Measurements from ENCODE around the gene PPP2R2B.

Gene PPP2R2B

GRCh38 chr5:146821732-146822131 lies 56.8 kb downstream of the PPP2R2B start:
- no peak for DNase-seq

- DNase-seq, result no peak
These were observed 57.6 kb downstream of the PPP2R2B start for GRCh38 chr5:146820987-146821386.

GRCh38 chr5:146818822-146819221 lies 59.7 kb downstream of the PPP2R2B start:
- no peak for DNase-seq

- no peak for DNase-seq
These were observed 60.6 kb downstream of the PPP2R2B start for GRCh38 chr5:146817973-146818372.

- DNase-seq, result no peak
These were observed 61.7 kb downstream of the PPP2R2B start for GRCh38 chr5:146816775-146817387.

- no peak for DNase-seq
These were observed 63.1 kb downstream of the PPP2R2B start for GRCh38 chr5:146815411-146815810.

- DNase-seq, result no peak
These were observed 65.0 kb downstream of the PPP2R2B start for GRCh38 chr5:146813346-146814157.

GRCh38 chr5:146805081-146805480 lies 73.5 kb downstream of the PPP2R2B start:
- DNase-seq, result peak; percentile 8

GRCh38 chr5:146802945-146803522 lies 75.5 kb downstream of the PPP2R2B start:
- no peak for DNase-seq

- DNase-seq, result no peak
These were observed 78.9 kb downstream of the PPP2R2B start for GRCh38 chr5:146799671-146800070.

GRCh38 chr5:146799231-146799630 lies 79.3 kb downstream of the PPP2R2B start:
- no peak for DNase-seq

GRCh38 chr5:146797658-146798057 lies 80.9 kb downstream of the PPP2R2B start:
- no peak for DNase-seq

GRCh38 chr5:146796911-146797310 lies 81.6 kb downstream of the PPP2R2B start:
- DNase-seq, result no peak

GRCh38 chr5:146796144-146796543 lies 82.4 kb downstream of the PPP2R2B start:
- DNase-seq, result no peak

- peak; percentile 6 for DNase-seq
These were observed 84.1 kb downstream of the PPP2R2B start for GRCh38 chr5:146794326-146795029.

- no peak for DNase-seq
These were observed 84.8 kb downstream of the PPP2R2B start for GRCh38 chr5:146793709-146794108.

- no peak for DNase-seq
These were observed 87.1 kb downstream of the PPP2R2B start for GRCh38 chr5:146791471-146791870.

GRCh38 chr5:146789712-146790653 lies 88.6 kb downstream of the PPP2R2B start:
- DNase-seq, result no peak

- no peak for DNase-seq
These were observed 89.7 kb downstream of the PPP2R2B start for GRCh38 chr5:146788898-146789297.

GRCh38 chr5:146785065-146785464 lies 93.5 kb downstream of the PPP2R2B start:
- DNase-seq, result no peak

GRCh38 chr5:146781157-146781556 lies 97.4 kb downstream of the PPP2R2B start:
- no peak for DNase-seq

GRCh38 chr5:146779211-146779869 lies 99.2 kb downstream of the PPP2R2B start:
- DNase-seq, result no peak
